Ishikawa (cell line): ENCODE data around the gene SLC37A3.

ENCODE experiments used
- CEBPB ChIP-seq: IDR thresholded peaks from 2 replicates; pipeline ENCODE4 v1.6.1; 2012
- CREB1 ChIP-seq: IDR thresholded peaks from 2 replicates; pipeline ENCODE4 v1.6.1; 2012; ENCODE audit warnings: low read depth
- EGR1 ChIP-seq: IDR thresholded peaks from 2 replicates; pipeline ENCODE4 v1.6.1; 2012
- EP300 ChIP-seq: IDR thresholded peaks from 2 replicates; pipeline ENCODE4 v1.6.1; 2012; ENCODE audit warnings: borderline replicate concordance
- FOXM1 ChIP-seq: IDR thresholded peaks from 2 replicates; pipeline ENCODE4 v1.6.1; 2012; ENCODE audit warnings: low read depth, borderline replicate concordance
- MAX ChIP-seq: IDR thresholded peaks from 2 replicates; pipeline ENCODE4 v1.6.1; 2012
- RAD21 ChIP-seq: IDR thresholded peaks from 2 replicates; pipeline ENCODE4 v1.6.1; 2012; ENCODE audit warnings: low read depth
- REST ChIP-seq: IDR thresholded peaks from 2 replicates; pipeline ENCODE4 v1.6.1; 2012; ENCODE audit warnings: low read depth, mild to moderate bottlenecking
- TAF1 ChIP-seq: IDR thresholded peaks from 2 replicates; pipeline ENCODE4 v1.6.1; 2012; ENCODE audit warnings: low read depth, mild to moderate bottlenecking
- TEAD4 ChIP-seq: IDR thresholded peaks from 2 replicates; pipeline ENCODE4 v1.6.1; 2012
- YY1 ChIP-seq: IDR thresholded peaks from 2 replicates; pipeline ENCODE4 v1.6.1; 2012; ENCODE audit warnings: low read depth

GRCh38 chr7:140433396-140433795 is 35.1 kb upstream of the SLC37A3 start:
- TF ChIP-seq YY1 (no peak), EP300 (no peak), REST (no peak), EGR1 (no peak), CEBPB (no peak), MAX (no peak), CREB1 (no peak), TAF1 (no peak), RAD21 (no peak), TEAD4 (no peak), FOXM1 (no peak)
